GM23338 (cell line): ENCODE results near the gene BUB1B. TPM values are rescaled to one million over a fixed set of nuclear protein-coding genes. Genes with fewer than 3 reads are reported as not detected.

Experiments
- ATAC-seq: fragments of 200-7000 bp; cut with Tn5 transposase; 3 replicates; pipeline ENCODE4 v1.9.1; 2020
- DNase-seq: peaks from one replicate; pipeline ENCODE4 v3.0.0-alpha.2; 2015; ENCODE audit warnings: low spot score
- H2AFZ ChIP-seq: fragments of 200-600 bp; sonication (generic); 2 replicates; pipeline ENCODE4 v1.8.0; 2016; ENCODE audit warnings: antibody characterized with exemption, mild to moderate bottlenecking, moderate library complexity
- H3F3A ChIP-seq: fragments of 200-600 bp; sonication (generic); replicated peaks from 2 replicates; pipeline ENCODE4 v1.8.0; 2017; ENCODE audit warnings: antibody characterized with exemption, mixed run types, low read depth
- H3K27ac ChIP-seq: fragments of 200-600 bp; sonication (generic); 2 replicates; pipeline ENCODE4 v1.6.1; 2016; ENCODE audit warnings: low read depth
- H3K27me3 ChIP-seq: fragments of 200-600 bp; sonication (generic); 2 replicates; pipeline ENCODE4 v1.8.0; 2016; ENCODE audit warnings: mild to moderate bottlenecking, mixed run types, moderate library complexity; ENCODE audit not compliant: insufficient read depth
- H3K36me3 ChIP-seq: fragments of 200-600 bp; sonication (generic); 2 replicates; pipeline ENCODE4 v1.8.0; 2016; ENCODE audit warnings: mild to moderate bottlenecking; ENCODE audit not compliant: insufficient read depth
- H3K4me1 ChIP-seq: fragments of 200-600 bp; sonication (generic); 2 replicates; pipeline ENCODE4 v1.8.0; 2016; ENCODE audit warnings: mild to moderate bottlenecking, moderate library complexity; ENCODE audit not compliant: insufficient read depth
- H3K4me2 ChIP-seq: fragments of 200-600 bp; sonication (generic); 2 replicates; pipeline ENCODE4 v1.7.1; 2017; ENCODE audit warnings: mixed run types
- H3K4me3 ChIP-seq: fragments of 200-600 bp; sonication (generic); 2 replicates; pipeline ENCODE4 v1.6.1; 2016; ENCODE audit warnings: mixed run types
- H3K79me2 ChIP-seq: fragments of 200-600 bp; sonication (generic); replicated peaks from 2 replicates; pipeline ENCODE4 v1.8.0; 2017; ENCODE audit warnings: mild to moderate bottlenecking; ENCODE audit not compliant: insufficient read depth
- H3K9me2 ChIP-seq: fragments of 200-600 bp; sonication (generic); 2 replicates; pipeline ENCODE4 v1.8.0; 2017; ENCODE audit not compliant: insufficient read depth
- H4K20me1 ChIP-seq: fragments of 200-600 bp; sonication (generic); replicated peaks from 2 replicates; pipeline ENCODE4 v1.8.0; 2017; ENCODE audit warnings: mild to moderate bottlenecking; ENCODE audit not compliant: insufficient read depth
- H3K27ac Mint-ChIP-seq: 2 replicates; pipeline ENCODE4 v1.8.0; 2020; ENCODE audit warnings: inconsistent platforms, mild to moderate bottlenecking, moderate library complexity, mixed read lengths
- H3K27me3 Mint-ChIP-seq: 3 replicates; pipeline ENCODE4 v1.8.0; 2022; ENCODE audit warnings: low read depth, mild to moderate bottlenecking, moderate library complexity, mixed read lengths, inconsistent platforms; ENCODE audit not compliant: insufficient read depth, poor library complexity
- H3K36me3 Mint-ChIP-seq: 3 replicates; pipeline ENCODE4 v1.8.0; 2021; ENCODE audit warnings: low read depth, mild to moderate bottlenecking, inconsistent platforms, moderate library complexity, mixed read lengths
- H3K4me1 Mint-ChIP-seq: 3 replicates; pipeline ENCODE4 v1.8.0; 2020; ENCODE audit warnings: mild to moderate bottlenecking, inconsistent platforms, mixed read lengths
- H3K4me3 Mint-ChIP-seq: 3 replicates; pipeline ENCODE4 v1.8.0; 2021; ENCODE audit warnings: moderate library complexity, mild to moderate bottlenecking, inconsistent platforms, mixed read lengths
- H3K9me3 Mint-ChIP-seq: 3 replicates; pipeline ENCODE4 v1.8.0; 2020; ENCODE audit warnings: moderate library complexity, mild to moderate bottlenecking, inconsistent platforms, mixed read lengths
- CREB1 ChIP-seq: fragments of 250-450 bp; sonication (Bioruptor Pico); IDR thresholded peaks from 2 replicates; pipeline ENCODE4 v1.5.0; 2020; ENCODE audit warnings: low read depth, mild to moderate bottlenecking, moderate library complexity
- EZH2 ChIP-seq: fragments of 200-600 bp; sonication (generic); IDR thresholded peaks from one replicate; pipeline ENCODE4 v1.8.0; 2017; ENCODE audit warnings: antibody characterized with exemption, mild to moderate bottlenecking, low read depth; ENCODE audit not compliant: unreplicated experiment
- EZH2phosphoT487 ChIP-seq: fragments of 200-600 bp; sonication (generic); IDR thresholded peaks from one replicate; pipeline ENCODE4 v1.8.1; 2018; ENCODE audit warnings: antibody characterized with exemption; ENCODE audit not compliant: unreplicated experiment
- JUNB ChIP-seq: IDR thresholded peaks from one replicate; pipeline ENCODE4 v1.6.1; 2016; ENCODE audit warnings: antibody characterized with exemption; ENCODE audit not compliant: unreplicated experiment
- NANOG ChIP-seq: IDR thresholded peaks from 2 replicates; pipeline ENCODE4 v1.6.1; 2016; ENCODE audit warnings: antibody characterized with exemption, borderline replicate concordance
- POLR2AphosphoS5 ChIP-seq: IDR thresholded peaks from 2 replicates; pipeline ENCODE4 v1.6.1; 2016; ENCODE audit warnings: antibody characterized with exemption, low read depth
- STAT1 ChIP-seq: IDR thresholded peaks from one replicate; pipeline ENCODE4 v1.6.1; 2016; ENCODE audit warnings: antibody characterized with exemption; ENCODE audit not compliant: unreplicated experiment
- ZNF114 ChIP-seq: fragments of 250-450 bp; sonication (Bioruptor Pico); IDR thresholded peaks from 2 replicates; pipeline ENCODE4 v1.5.0; 2020; ENCODE audit warnings: mild to moderate bottlenecking, moderate library complexity
- ZNF331 ChIP-seq: fragments of 250-450 bp; sonication (Bioruptor Pico); IDR thresholded peaks from 2 replicates; pipeline ENCODE4 v1.5.0; 2020; ENCODE audit warnings: low read depth, mild to moderate bottlenecking, moderate library complexity
- polyA plus RNA-seq: library from polyadenylated mRNA; unstranded; fragments of >200 nt; fragmentation: Nextera tagmentation; extraction: Ambion mirVana; gene quantifications from 2 replicates; pipeline ENCODE4 v1.2.1, GENCODE V29; 2016
- total RNA-seq: library from RNA; depleted of rRNA; stranded (reverse); fragments of >200 nt; shearing (Covaris generic); gene quantifications from 2 replicates; pipeline ENCODE4 v1.2.3, GENCODE V29; 2014
- TF ChIP-seq, protein P1 (sequence below): IDR thresholded peaks from one replicate; pipeline ENCODE4 v1.6.1; 2018; ENCODE audit warnings: antibody characterized with exemption; ENCODE audit not compliant: unreplicated experiment
- TF ChIP-seq, protein P2 (sequence below): fragments of 250-450 bp; sonication (Bioruptor Pico); IDR thresholded peaks from 2 replicates; pipeline ENCODE4 v1.5.0; 2020; ENCODE audit warnings: mild to moderate bottlenecking, moderate library complexity
- TF ChIP-seq, protein P3 (sequence below), 2 experiments: fragments of 200-600 bp in 1 of 2; sonication (generic) in 1 of 2; conservative IDR thresholded peaks; 2 replicates each; pipeline versions ENCODE4 v1.5.1 to v1.6.1; 2016 to 2017; ENCODE audit warnings: antibody characterized with exemption in 2 of 2, low read depth in 2 of 2, mild to moderate bottlenecking in 2 of 2, moderate library complexity in 1 of 2
- TF ChIP-seq, protein P4 (sequence below): IDR thresholded peaks from 2 replicates; pipeline ENCODE4 v1.6.1; 2016; ENCODE audit warnings: antibody characterized with exemption

BUB1B gene
- total and polyA plus RNA-seq, 2 experiments from 2014 or later = 77.7 to 160 TPM

GRCh38 chr15:40253167-40253790, 92.4 kb downstream of the BUB1B start:
- ATAC-seq (peak; percentile 40), DNase-seq (no peak)
- no peaks in the 10 kb centered on the region; the same call in 2 of the 3 replicates for H3K9me3 Mint-ChIP-seq
- H3K79me2 ChIP-seq = no peaks in the 10 kb centered on the region
- no peaks in the 10 kb centered on the region for H3K9me2 ChIP-seq
- peaks cover 2% of the 10 kb centered on the region for H3K4me1 ChIP-seq
- peaks cover 13% of the 10 kb centered on the region; the same call in 1 of the 2 replicates for H3F3A ChIP-seq
- no peak overlapping the region for H3K27ac ChIP-seq
- TF ChIP-seq, protein P1, sequence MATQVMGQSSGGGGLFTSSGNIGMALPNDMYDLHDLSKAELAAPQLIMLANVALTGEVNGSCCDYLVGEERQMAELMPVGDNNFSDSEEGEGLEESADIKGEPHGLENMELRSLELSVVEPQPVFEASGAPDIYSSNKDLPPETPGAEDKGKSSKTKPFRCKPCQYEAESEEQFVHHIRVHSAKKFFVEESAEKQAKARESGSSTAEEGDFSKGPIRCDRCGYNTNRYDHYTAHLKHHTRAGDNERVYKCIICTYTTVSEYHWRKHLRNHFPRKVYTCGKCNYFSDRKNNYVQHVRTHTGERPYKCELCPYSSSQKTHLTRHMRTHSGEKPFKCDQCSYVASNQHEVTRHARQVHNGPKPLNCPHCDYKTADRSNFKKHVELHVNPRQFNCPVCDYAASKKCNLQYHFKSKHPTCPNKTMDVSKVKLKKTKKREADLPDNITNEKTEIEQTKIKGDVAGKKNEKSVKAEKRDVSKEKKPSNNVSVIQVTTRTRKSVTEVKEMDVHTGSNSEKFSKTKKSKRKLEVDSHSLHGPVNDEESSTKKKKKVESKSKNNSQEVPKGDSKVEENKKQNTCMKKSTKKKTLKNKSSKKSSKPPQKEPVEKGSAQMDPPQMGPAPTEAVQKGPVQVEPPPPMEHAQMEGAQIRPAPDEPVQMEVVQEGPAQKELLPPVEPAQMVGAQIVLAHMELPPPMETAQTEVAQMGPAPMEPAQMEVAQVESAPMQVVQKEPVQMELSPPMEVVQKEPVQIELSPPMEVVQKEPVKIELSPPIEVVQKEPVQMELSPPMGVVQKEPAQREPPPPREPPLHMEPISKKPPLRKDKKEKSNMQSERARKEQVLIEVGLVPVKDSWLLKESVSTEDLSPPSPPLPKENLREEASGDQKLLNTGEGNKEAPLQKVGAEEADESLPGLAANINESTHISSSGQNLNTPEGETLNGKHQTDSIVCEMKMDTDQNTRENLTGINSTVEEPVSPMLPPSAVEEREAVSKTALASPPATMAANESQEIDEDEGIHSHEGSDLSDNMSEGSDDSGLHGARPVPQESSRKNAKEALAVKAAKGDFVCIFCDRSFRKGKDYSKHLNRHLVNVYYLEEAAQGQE = no peak
- no peak for TF ChIP-seq POLR2AphosphoS5
- TF ChIP-seq CREB1 = no peak
- TF ChIP-seq NANOG = no peak
- TF ChIP-seq, protein P2, sequence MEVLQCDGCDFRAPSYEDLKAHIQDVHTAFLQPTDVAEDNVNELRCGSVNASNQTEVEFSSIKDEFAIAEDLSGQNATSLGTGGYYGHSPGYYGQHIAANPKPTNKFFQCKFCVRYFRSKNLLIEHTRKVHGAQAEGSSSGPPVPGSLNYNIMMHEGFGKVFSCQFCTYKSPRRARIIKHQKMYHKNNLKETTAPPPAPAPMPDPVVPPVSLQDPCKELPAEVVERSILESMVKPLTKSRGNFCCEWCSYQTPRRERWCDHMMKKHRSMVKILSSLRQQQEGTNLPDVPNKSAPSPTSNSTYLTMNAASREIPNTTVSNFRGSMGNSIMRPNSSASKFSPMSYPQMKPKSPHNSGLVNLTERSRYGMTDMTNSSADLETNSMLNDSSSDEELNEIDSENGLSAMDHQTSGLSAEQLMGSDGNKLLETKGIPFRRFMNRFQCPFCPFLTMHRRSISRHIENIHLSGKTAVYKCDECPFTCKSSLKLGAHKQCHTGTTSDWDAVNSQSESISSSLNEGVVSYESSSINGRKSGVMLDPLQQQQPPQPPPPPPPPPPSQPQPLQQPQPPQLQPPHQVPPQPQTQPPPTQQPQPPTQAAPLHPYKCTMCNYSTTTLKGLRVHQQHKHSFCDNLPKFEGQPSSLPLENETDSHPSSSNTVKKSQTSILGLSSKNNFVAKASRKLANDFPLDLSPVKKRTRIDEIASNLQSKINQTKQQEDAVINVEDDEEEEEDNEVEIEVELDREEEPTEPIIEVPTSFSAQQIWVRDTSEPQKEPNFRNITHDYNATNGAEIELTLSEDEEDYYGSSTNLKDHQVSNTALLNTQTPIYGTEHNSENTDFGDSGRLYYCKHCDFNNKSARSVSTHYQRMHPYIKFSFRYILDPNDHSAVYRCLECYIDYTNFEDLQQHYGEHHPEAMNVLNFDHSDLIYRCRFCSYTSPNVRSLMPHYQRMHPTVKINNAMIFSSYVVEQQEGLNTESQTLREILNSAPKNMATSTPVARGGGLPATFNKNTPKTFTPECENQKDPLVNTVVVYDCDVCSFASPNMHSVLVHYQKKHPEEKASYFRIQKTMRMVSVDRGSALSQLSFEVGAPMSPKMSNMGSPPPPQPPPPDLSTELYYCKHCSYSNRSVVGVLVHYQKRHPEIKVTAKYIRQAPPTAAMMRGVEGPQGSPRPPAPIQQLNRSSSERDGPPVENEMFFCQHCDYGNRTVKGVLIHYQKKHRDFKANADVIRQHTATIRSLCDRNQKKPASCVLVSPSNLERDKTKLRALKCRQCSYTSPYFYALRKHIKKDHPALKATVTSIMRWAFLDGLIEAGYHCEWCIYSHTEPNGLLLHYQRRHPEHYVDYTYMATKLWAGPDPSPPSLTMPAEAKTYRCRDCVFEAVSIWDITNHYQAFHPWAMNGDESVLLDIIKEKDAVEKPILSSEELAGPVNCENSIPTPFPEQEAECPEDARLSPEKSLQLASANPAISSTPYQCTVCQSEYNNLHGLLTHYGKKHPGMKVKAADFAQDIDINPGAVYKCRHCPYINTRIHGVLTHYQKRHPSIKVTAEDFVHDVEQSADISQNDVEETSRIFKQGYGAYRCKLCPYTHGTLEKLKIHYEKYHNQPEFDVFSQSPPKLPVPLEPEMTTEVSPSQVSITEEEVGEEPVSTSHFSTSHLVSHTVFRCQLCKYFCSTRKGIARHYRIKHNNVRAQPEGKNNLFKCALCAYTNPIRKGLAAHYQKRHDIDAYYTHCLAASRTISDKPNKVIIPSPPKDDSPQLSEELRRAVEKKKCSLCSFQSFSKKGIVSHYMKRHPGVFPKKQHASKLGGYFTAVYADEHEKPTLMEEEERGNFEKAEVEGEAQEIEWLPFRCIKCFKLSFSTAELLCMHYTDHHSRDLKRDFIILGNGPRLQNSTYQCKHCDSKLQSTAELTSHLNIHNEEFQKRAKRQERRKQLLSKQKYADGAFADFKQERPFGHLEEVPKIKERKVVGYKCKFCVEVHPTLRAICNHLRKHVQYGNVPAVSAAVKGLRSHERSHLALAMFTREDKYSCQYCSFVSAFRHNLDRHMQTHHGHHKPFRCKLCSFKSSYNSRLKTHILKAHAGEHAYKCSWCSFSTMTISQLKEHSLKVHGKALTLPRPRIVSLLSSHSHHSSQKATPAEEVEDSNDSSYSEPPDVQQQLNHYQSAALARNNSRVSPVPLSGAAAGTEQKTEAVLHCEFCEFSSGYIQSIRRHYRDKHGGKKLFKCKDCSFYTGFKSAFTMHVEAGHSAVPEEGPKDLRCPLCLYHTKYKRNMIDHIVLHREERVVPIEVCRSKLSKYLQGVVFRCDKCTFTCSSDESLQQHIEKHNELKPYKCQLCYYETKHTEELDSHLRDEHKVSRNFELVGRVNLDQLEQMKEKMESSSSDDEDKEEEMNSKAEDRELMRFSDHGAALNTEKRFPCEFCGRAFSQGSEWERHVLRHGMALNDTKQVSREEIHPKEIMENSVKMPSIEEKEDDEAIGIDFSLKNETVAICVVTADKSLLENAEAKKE (CRISPR knock-in tag) = no peak
- TF ChIP-seq ZNF331 (CRISPR knock-in tag) = no peak
- TF ChIP-seq STAT1 = no peak
- TF ChIP-seq, protein P3, sequence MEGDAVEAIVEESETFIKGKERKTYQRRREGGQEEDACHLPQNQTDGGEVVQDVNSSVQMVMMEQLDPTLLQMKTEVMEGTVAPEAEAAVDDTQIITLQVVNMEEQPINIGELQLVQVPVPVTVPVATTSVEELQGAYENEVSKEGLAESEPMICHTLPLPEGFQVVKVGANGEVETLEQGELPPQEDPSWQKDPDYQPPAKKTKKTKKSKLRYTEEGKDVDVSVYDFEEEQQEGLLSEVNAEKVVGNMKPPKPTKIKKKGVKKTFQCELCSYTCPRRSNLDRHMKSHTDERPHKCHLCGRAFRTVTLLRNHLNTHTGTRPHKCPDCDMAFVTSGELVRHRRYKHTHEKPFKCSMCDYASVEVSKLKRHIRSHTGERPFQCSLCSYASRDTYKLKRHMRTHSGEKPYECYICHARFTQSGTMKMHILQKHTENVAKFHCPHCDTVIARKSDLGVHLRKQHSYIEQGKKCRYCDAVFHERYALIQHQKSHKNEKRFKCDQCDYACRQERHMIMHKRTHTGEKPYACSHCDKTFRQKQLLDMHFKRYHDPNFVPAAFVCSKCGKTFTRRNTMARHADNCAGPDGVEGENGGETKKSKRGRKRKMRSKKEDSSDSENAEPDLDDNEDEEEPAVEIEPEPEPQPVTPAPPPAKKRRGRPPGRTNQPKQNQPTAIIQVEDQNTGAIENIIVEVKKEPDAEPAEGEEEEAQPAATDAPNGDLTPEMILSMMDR (conservative IDR thresholded peaks at IDR 0.05; ENCODE audit: low read depth in 2 of 2) = no peak
- TF ChIP-seq, protein P4, sequence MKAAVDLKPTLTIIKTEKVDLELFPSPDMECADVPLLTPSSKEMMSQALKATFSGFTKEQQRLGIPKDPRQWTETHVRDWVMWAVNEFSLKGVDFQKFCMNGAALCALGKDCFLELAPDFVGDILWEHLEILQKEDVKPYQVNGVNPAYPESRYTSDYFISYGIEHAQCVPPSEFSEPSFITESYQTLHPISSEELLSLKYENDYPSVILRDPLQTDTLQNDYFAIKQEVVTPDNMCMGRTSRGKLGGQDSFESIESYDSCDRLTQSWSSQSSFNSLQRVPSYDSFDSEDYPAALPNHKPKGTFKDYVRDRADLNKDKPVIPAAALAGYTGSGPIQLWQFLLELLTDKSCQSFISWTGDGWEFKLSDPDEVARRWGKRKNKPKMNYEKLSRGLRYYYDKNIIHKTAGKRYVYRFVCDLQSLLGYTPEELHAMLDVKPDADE = no peak
- TF ChIP-seq ZNF114 = no peak
- no peak for TF ChIP-seq JUNB
- TF ChIP-seq EZH2phosphoT487 = no peak
- no peak for TF ChIP-seq EZH2
- H3K4me1 Mint-ChIP-seq = peaks cover 30% of the 10 kb centered on the region
- H3K36me3 ChIP-seq = no peaks in the 10 kb centered on the region
- H3K36me3 Mint-ChIP-seq = no peaks in the 10 kb centered on the region; the same call in 2 of the 3 replicates
- H3K4me2 ChIP-seq = peak overlapping the region; percentile 97
- H3K27me3 Mint-ChIP-seq = peaks cover 38% of the 10 kb centered on the region
- H3K27me3 ChIP-seq = peaks cover 47% of the 10 kb centered on the region
- H3K4me3 Mint-ChIP-seq = peak overlapping the region; percentile 80
- H4K20me1 ChIP-seq = no peaks in the 10 kb centered on the region
- H2AFZ ChIP-seq = peak overlapping the region; percentile 97
- H3K27ac Mint-ChIP-seq = no peak overlapping the region
- peak overlapping the region; percentile 77 for H3K4me3 ChIP-seq
